Muscle layer of duodenum (tissue), 2 donors: ENCODE measurements around the gene SYNDIG1.
"Not testable (repeated sequence)": the region's sequence is repeated elsewhere in the genome, so short reads cannot be mapped to it uniquely, and the experiment has no call there.

Experiments
- H3K27ac ChIP-seq: one replicate; pipeline ENCODE4 v1.7.0; 2013; ENCODE audit warnings: mild to moderate bottlenecking, low read length
- H3K27me3 ChIP-seq: one replicate; pipeline ENCODE4 v1.7.0; 2013; ENCODE audit warnings: low read depth, mild to moderate bottlenecking, control low read depth, low read length
- H3K36me3 ChIP-seq, 2 donors: one replicate each; pipeline ENCODE4 v1.7.0; 2013; ENCODE audit warnings: low read length in 2 of 2, control low read depth in 1 of 2, mild to moderate bottlenecking in 1 of 2; ENCODE audit not compliant: insufficient read depth in 2 of 2, control insufficient read depth in 1 of 2
- H3K4me1 ChIP-seq, 2 donors: one replicate each; pipeline ENCODE4 v1.7.0; 2013; ENCODE audit warnings: low read length in 2 of 2, mild to moderate bottlenecking in 2 of 2, control low read depth in 1 of 2, moderate library complexity in 1 of 2; ENCODE audit not compliant: insufficient read depth in 2 of 2, control insufficient read depth in 1 of 2
- H3K4me3 ChIP-seq, 2 donors: one replicate each; pipeline ENCODE4 v1.7.0; 2013; ENCODE audit warnings: low read length in 2 of 2, low read depth in 1 of 2, mild to moderate bottlenecking in 1 of 2
- H3K9me3 ChIP-seq, 2 donors: one replicate each; pipeline ENCODE4 v1.7.0; 2013; ENCODE audit warnings: low read length in 2 of 2, control low read depth in 1 of 2, mild to moderate bottlenecking in 1 of 2; ENCODE audit not compliant: control insufficient read depth in 1 of 2
- donor health status: healthy.

SYNDIG1 gene

GRCh38 chr20:24620937-24621519 is 151.6 kb downstream of the SYNDIG1 start:
- no peak overlapping the region for H3K4me3 ChIP-seq
- H3K4me1 ChIP-seq: no peaks in the 10 kb centered on the region
- no peaks in the 10 kb centered on the region for H3K9me3 ChIP-seq
- H3K27ac ChIP-seq: no peak overlapping the region
- no peaks in the 10 kb centered on the region for H3K27me3 ChIP-seq
- no peaks in the 10 kb centered on the region for H3K36me3 ChIP-seq

DNA sequence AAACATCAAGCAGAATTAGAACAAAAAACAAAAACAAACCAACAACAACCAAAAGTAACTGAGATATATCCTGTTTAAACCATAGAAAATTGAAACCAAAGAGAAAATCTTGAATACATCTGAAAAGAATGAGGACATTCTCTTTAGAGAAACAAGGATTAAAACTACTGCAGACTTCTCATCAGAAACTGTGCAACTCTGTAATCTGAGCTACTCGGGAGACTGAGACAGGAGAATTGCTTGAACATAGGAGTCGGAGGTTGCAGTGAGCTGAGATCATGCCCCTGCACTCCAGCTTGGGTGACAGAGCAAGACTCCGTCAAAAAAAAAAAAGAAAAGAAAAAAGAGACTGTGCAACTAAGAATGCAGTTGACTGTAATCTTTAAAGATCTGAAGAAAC is 153.4 kb downstream of the SYNDIG1 start:
- no peaks in the 10 kb centered on the region for H3K9me3 ChIP-seq
- H3K27me3 ChIP-seq: no peaks in the 10 kb centered on the region
- H3K36me3 ChIP-seq: no peaks in the 10 kb centered on the region
- H3K4me1 ChIP-seq: no peaks in the 10 kb centered on the region
- no peak overlapping the region for H3K4me3 ChIP-seq
- H3K27ac ChIP-seq: no peak overlapping the region

DNA sequence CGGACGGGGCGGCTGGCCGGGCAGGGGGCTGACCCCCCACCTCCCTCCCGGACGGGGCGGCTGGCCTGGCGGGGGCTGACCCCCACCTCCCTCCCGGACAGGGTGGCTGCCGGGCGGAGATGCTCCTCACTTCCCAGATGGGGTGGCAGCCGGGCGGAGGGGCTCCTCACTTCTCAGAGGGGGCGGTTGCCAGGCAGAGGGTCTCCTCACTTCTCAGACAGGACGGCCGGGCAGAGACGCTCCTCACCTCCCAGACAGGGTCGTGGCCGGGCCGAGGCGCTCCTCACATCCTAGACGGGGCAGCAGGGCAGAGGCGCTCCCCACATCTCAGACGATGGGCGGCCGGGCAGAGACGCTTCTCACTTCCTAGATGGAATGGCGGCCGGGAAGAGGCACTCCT is 156.7 kb downstream of the SYNDIG1 start:
- not testable (repeated sequence) for H3K36me3 ChIP-seq, H3K27me3 ChIP-seq, H3K4me3 ChIP-seq, H3K4me1 ChIP-seq, H3K9me3 ChIP-seq, H3K27ac ChIP-seq

DNA sequence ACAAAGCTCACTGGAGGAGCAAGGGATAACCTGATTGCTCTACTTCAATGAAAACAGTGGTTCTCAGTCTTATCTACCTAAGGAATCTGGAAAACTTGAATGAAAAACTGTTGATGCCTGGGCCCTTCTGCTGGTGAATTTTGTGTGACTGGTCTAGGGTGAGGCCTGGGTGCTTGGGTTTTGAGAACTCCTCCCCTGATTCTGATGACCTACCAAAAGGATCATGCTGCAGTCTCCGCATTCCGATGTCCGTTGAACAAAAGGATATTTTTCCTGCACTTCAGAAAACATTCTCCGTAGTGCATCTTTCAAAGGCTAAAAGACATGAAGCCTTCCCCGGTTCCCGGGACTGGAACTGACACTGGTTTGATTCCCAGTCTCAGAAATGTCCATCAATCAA is 157.9 kb downstream of the SYNDIG1 start:
- Histone ChIP-seq H3K9me3 (no peaks in the 10 kb centered on the region), H3K4me3 (no peak overlapping the region), H3K4me1 (no peaks in the 10 kb centered on the region), H3K27ac (no peak overlapping the region), H3K27me3 (no peaks in the 10 kb centered on the region), H3K36me3 (no peaks in the 10 kb centered on the region)

DNA sequence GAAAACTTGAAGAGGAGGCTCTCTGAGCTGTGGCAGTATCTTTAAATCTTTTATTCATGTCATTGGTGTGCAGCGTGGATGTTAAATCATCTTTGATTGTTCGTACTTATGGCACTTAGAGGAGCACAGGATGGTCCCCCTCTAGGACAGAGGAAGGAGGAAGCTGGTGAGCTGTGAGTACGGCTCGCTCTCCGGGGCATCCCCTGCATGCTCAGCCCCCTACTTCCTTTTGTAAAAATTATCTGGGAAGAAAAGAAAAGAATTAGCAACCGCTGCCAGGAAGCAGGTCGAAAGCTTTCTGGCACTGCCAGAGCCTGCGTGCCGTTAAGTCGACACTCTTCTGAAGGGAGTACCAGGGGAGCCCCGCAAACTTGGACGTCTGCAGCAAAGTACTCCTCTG is 158.5 kb downstream of the SYNDIG1 start:
- H3K27ac ChIP-seq: no peak overlapping the region
- H3K27me3 ChIP-seq: no peaks in the 10 kb centered on the region
- no peaks in the 10 kb centered on the region for H3K4me1 ChIP-seq
- H3K4me3 ChIP-seq: no peak overlapping the region
- no peaks in the 10 kb centered on the region for H3K9me3 ChIP-seq
- H3K36me3 ChIP-seq: no peaks in the 10 kb centered on the region

- H3K36me3 ChIP-seq: no peaks in the 10 kb centered on the region
- H3K27ac ChIP-seq: no peak overlapping the region
- H3K27me3 ChIP-seq: no peaks in the 10 kb centered on the region
- no peaks in the 10 kb centered on the region for H3K4me1 ChIP-seq
- no peak overlapping the region for H3K4me3 ChIP-seq
- no peaks in the 10 kb centered on the region for H3K9me3 ChIP-seq
Measured at GRCh38 chr20:24628985-24629384, 159.6 kb downstream of the SYNDIG1 start.

DNA sequence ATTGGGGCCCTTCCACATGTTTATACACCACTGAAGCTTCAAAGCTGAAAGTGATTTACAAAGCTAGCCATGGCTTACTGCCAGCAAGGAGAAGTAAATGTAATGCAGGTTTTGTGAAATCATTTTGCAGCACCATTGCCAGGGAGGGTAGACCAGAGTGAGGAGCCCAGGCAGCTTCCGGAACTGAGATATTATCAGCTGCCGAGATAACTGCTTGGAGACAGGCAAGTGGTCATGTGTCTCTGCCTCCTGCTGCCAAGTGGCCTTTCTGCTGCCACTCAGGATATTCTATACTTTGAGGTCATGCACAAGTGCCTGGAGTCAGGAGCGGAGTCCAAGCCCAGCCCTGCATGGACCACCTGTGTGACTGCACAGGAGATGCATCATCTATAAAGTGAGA is 160.2 kb downstream of the SYNDIG1 start:
- no peaks in the 10 kb centered on the region for H3K9me3 ChIP-seq
- no peaks in the 10 kb centered on the region for H3K36me3 ChIP-seq
- H3K4me3 ChIP-seq: no peak overlapping the region
- no peaks in the 10 kb centered on the region for H3K4me1 ChIP-seq
- no peak overlapping the region for H3K27ac ChIP-seq
- no peaks in the 10 kb centered on the region for H3K27me3 ChIP-seq

GRCh38 chr20:24630486-24631172 is 161.2 kb downstream of the SYNDIG1 start:
- no peaks in the 10 kb centered on the region for H3K36me3 ChIP-seq
- H3K4me3 ChIP-seq: no peak overlapping the region
- no peaks in the 10 kb centered on the region for H3K9me3 ChIP-seq
- H3K4me1 ChIP-seq: no peaks in the 10 kb centered on the region
- no peak overlapping the region for H3K27ac ChIP-seq
- H3K27me3 ChIP-seq: no peaks in the 10 kb centered on the region

DNA sequence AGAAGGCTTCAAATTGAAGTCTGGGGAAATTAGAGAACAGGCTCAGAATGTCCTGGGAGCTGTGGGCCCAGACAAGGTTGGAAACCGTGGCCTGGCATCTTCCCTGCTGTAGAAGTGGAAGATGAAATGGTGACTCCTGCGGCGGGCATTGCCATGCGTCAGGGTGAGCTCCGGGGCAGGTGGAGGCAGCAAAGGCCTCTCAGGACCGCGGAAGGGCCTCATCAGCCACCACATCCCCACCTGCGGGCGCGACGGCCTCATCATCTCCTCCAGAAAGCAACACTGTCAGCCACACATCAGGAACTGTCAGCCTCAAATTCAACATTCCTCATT is 161.7 kb downstream of the SYNDIG1 start:
- Histone ChIP-seq H3K27ac (no peak overlapping the region), H3K4me3 (no peak overlapping the region), H3K4me1 (no peaks in the 10 kb centered on the region), H3K36me3 (no peaks in the 10 kb centered on the region), H3K27me3 (no peaks in the 10 kb centered on the region), H3K9me3 (no peaks in the 10 kb centered on the region)

- Histone ChIP-seq H3K4me1 (no peaks in the 10 kb centered on the region), H3K27ac (no peak overlapping the region), H3K27me3 (no peaks in the 10 kb centered on the region), H3K9me3 (no peaks in the 10 kb centered on the region), H3K36me3 (no peaks in the 10 kb centered on the region), H3K4me3 (no peak overlapping the region)
Measured at GRCh38 chr20:24632581-24632980, 163.2 kb downstream of the SYNDIG1 start.

DNA sequence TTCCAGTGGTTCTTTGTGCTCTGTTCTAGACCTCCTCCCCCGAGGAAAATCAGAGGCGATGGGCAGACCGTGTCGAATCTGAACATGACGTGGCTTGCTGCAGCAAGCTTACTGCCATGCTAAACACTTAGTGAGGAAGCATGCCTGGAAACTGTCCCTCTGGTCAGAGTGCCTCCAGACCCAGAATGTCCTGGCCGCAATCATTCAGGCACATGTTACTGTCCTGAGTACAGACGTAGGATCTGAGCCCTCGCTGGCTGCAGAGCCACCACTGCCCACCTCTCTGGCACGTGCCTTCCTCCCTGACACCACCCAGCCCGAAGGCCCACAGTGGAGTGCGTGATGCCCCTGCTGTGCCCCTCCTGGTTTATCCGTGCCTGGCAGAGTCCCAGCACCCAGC is 163.6 kb downstream of the SYNDIG1 start:
- Histone ChIP-seq H3K27ac (no peak overlapping the region), H3K36me3 (no peaks in the 10 kb centered on the region), H3K4me1 (no peaks in the 10 kb centered on the region), H3K9me3 (no peaks in the 10 kb centered on the region), H3K27me3 (no peaks in the 10 kb centered on the region), H3K4me3 (no peak overlapping the region)

- no peak overlapping the region for H3K27ac ChIP-seq
- H3K4me3 ChIP-seq: no peak overlapping the region
- no peaks in the 10 kb centered on the region for H3K36me3 ChIP-seq
- no peaks in the 10 kb centered on the region for H3K4me1 ChIP-seq
- no peaks in the 10 kb centered on the region for H3K9me3 ChIP-seq
- no peaks in the 10 kb centered on the region for H3K27me3 ChIP-seq
Measured at GRCh38 chr20:24633521-24633920, 164.1 kb downstream of the SYNDIG1 start.
